ENCODE data around the gene EPC2.

EPC2 gene

DNA sequence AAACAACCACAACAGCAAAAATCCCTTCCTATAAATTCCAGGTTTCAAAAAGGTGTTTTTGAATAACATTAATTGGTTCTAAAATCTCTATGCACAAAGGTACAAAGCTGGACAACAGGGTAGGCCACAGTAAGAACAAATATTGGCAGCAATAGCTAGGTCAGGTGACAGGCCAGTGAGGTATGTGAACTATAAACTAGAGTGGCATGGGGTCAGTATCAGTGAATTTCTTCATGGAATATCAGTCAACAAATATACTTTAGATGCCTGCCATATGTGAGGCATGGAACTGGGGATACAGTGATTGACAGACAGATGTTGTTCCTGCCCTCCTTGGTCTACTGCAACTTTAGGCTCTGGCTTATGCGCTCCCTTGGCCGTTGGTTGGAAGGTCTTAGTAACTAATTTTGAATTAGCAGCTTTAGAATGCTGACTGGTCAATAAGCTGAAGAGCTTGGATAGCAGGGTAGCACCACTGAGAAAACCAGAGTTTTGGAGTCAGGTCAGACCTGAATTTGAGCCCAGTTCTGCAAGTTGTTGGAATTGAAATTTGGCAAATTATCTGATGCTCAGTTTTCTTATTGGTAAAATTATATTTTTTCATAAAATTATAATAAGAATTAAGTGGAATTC, 2.3 kb upstream of the EPC2 start:
- H3K27me3 ChIP-seq = no peaks in the 10 kb centered on the region
- H3K4me3 ChIP-seq (ENCODE audit: low read depth in 1 of 2, low read length in 1 of 2) = peak overlapping the region in 1 of 2 experiments; percentile 96
- peaks cover 25 to 31% of the 10 kb centered on the region in 2 experiments for H3K4me1 ChIP-seq (ENCODE audit: control insufficient read depth in 1 of 2, insufficient read depth in 1 of 2, low read depth in 1 of 2, low read length in 1 of 2)
- no peaks in the 10 kb centered on the region for H3K36me3 ChIP-seq
- no peaks in the 10 kb centered on the region for H3K9me3 ChIP-seq
- H3K27ac ChIP-seq = peak overlapping the region; percentile 98
- TF ChIP-seq, protein P1, sequence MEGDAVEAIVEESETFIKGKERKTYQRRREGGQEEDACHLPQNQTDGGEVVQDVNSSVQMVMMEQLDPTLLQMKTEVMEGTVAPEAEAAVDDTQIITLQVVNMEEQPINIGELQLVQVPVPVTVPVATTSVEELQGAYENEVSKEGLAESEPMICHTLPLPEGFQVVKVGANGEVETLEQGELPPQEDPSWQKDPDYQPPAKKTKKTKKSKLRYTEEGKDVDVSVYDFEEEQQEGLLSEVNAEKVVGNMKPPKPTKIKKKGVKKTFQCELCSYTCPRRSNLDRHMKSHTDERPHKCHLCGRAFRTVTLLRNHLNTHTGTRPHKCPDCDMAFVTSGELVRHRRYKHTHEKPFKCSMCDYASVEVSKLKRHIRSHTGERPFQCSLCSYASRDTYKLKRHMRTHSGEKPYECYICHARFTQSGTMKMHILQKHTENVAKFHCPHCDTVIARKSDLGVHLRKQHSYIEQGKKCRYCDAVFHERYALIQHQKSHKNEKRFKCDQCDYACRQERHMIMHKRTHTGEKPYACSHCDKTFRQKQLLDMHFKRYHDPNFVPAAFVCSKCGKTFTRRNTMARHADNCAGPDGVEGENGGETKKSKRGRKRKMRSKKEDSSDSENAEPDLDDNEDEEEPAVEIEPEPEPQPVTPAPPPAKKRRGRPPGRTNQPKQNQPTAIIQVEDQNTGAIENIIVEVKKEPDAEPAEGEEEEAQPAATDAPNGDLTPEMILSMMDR (IDR thresholded peaks at IDR 0.05) = no peak

DNA sequence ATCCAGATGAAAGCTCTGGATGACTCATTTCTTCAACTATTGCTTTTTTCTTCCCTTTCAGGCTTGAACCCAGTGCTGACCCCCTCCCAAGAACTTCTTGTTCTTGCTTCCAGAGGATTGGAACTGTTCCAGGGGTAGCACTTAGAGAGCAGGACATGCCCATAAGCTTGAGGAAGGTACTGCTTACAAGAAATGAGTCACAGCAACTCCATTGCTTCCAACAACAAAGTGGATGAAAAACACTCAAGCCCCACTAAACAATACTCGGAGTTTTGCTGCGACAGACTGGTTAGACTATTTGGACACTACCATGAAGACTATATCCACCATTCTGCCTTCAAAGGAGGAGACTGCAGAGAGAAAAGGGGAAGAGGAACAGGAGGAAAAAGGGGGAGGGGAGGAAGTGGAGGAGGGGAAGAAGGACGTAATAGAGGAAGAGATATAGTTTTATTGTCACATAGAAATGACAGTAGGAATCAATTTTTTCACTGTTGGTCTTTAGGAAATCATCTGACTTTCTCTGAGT, 1.6 kb upstream of the EPC2 start:
- Histone ChIP-seq H3K4me1 (ENCODE audit: control insufficient read depth in 1 of 2, insufficient read depth in 1 of 2, low read depth in 1 of 2, low read length in 1 of 2) (peaks cover 25 to 31% of the 10 kb centered on the region in 2 experiments), H3K27me3 (no peaks in the 10 kb centered on the region), H3K27ac (peak overlapping the region; percentile 98), H3K9me3 (no peaks in the 10 kb centered on the region), H3K36me3 (no peaks in the 10 kb centered on the region), H3K4me3 (ENCODE audit: low read depth in 1 of 2, low read length in 1 of 2) (peak overlapping the region; percentile 92 to 96)
- TF ChIP-seq, protein P1 (IDR thresholded peaks at IDR 0.05) = no peak

DNA sequence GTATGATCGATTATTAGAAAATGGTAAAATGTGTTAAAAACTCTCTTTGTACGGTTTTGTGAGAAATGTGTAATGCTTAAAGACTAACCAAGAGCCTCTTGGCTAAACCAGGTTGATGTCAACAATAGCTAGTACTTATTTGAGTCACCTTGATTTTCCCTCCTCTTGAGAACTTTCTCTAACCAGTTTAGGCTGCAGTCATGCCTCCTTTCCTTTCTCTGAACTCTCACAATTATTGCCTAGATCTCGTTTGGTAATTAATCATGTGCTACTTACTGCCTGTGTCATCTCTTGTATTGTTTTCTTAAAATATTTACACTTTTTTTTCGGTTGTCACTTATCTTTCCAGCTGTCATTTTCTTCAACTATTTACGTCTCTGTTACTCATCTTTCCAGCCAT, 1.1 kb upstream of the EPC2 start:
- Histone ChIP-seq H3K4me1 (ENCODE audit: control insufficient read depth in 1 of 2, insufficient read depth in 1 of 2, low read depth in 1 of 2, low read length in 1 of 2) (peaks cover 25 to 31% of the 10 kb centered on the region in 2 experiments), H3K9me3 (no peaks in the 10 kb centered on the region), H3K27me3 (no peaks in the 10 kb centered on the region), H3K36me3 (no peaks in the 10 kb centered on the region), H3K27ac (peak overlapping the region; percentile 98), H3K4me3 (ENCODE audit: low read depth in 1 of 2, low read length in 1 of 2) (peak overlapping the region; percentile 92 to 96)
- TF ChIP-seq, protein P1 (IDR thresholded peaks at IDR 0.05) = no peak

DNA sequence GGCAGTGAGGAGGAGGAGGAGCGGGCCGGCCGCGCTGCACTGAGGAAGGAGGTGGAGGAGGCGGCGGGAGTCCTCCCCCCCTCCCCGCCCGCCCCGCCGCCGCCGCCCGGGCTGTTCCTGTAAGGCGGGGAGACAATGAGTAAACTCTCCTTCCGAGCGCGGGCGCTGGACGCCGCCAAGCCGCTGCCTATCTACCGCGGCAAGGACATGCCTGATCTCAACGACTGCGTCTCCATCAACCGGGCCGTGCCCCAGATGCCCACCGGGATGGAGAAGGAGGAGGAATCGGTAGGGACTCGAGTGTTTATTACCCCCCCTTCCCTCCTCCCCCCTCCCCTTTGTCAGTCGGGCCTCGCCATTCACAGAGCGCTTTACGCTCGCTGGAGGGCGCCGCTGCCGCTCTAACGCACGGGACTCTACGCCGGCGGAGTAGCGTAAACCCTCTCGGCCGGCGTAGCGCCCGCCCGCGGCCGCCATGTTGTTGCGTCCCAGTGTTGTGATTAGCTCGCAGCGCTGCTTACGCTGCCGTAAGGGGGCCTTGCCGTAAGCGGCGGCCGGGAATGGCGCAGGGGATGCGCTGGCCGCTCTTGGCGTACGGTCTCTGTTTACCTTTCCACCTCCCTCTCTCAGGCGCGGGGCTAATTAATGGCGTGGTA, 460 bp downstream of the EPC2 start:
- peak overlapping the region; percentile 98 for H3K27ac ChIP-seq
- peaks cover 25 to 31% of the 10 kb centered on the region in 2 experiments for H3K4me1 ChIP-seq (ENCODE audit: control insufficient read depth in 1 of 2, insufficient read depth in 1 of 2, low read depth in 1 of 2, low read length in 1 of 2)
- no peaks in the 10 kb centered on the region for H3K36me3 ChIP-seq
- peak overlapping the region; percentile 92 to 96 for H3K4me3 ChIP-seq (ENCODE audit: low read depth in 1 of 2, low read length in 1 of 2)
- no peaks in the 10 kb centered on the region for H3K27me3 ChIP-seq
- TF ChIP-seq, protein P1 (IDR thresholded peaks at IDR 0.05) = peak; percentile 60
- H3K9me3 ChIP-seq = no peaks in the 10 kb centered on the region

DNA sequence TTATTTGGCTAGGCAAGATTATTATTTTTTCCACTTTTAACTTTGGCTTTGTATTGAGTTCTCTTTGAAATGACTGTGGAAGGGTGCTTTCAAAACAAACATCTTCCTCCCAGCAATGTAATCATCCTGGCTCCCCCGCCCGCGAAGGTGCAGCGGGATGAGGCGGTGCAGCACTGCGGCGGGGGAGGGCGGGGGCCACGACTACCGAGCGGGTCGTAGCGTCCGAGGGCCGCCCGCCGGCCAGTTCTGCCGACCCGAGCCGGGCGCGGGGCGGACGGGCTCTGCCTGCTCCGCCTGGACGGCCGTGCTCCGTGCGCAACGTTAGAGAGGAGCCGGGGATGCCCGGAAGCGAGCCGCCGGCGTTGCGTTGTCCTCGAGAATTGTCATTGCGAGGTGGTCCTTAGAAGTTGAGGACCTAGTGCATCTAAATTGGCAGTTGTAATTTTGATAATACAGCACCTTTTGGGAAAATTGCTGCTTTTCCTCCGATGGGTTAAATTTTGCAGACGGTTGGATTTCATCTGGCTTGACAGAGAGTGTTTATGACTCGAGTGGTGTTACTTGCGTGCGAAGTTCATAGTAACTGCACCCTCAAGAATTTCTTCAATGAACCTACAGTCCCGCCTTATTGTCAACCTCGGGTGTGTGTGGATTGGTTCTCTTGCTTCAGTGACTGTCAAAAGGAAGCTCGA, 1.1 kb downstream of the EPC2 start:
- Histone ChIP-seq H3K27ac (peak overlapping the region; percentile 98), H3K9me3 (no peaks in the 10 kb centered on the region), H3K27me3 (no peaks in the 10 kb centered on the region), H3K4me1 (ENCODE audit: control insufficient read depth in 1 of 2, insufficient read depth in 1 of 2, low read depth in 1 of 2, low read length in 1 of 2) (peaks cover 25 to 31% of the 10 kb centered on the region in 2 experiments), H3K4me3 (ENCODE audit: low read depth in 1 of 2, low read length in 1 of 2) (peak overlapping the region; percentile 92 to 96), H3K36me3 (no peaks in the 10 kb centered on the region)
- TF ChIP-seq, protein P1 (IDR thresholded peaks at IDR 0.05) = no peak

Measured in neutrophil (primary cell).